ENCODE results near the gene CASQ1. TPM values are rescaled to one million over a fixed set of nuclear protein-coding genes. Genes with fewer than 3 reads are reported as not detected.

The CASQ1 gene
- polyA plus RNA-seq, 1 donor from 2014 or later: not detected

DNA sequence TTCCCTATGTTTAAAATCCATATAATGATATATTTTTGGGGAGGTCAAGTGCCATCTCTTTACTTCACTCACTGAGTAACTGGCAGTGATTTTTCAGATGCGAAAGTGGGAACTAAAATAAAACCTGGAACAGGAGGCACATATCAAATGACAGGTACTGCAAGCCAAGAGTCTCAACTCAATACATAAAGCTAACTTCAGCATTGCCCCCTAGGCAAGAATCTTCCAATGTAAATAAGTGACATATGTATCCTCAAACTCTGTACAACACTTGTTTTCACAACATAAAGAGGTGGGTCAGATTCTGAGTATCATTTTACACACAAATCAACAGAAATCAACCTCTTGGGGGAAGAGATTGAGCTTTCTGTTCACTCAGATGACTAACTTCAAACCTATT lies 53.8 kb downstream of the CASQ1 start:
- no peaks in the 10 kb centered on the region for H3F3A ChIP-seq (ENCODE audit: insufficient read depth, low read length, poor library complexity, severe bottlenecking)
- H2AFZ ChIP-seq (ENCODE audit: low read depth, low read length): no peak overlapping the region
- H3K9ac ChIP-seq (ENCODE audit: low read length): no peak overlapping the region
- no peak overlapping the region for H3K4me3 ChIP-seq (ENCODE audit: low read length)
- H3K79me2 ChIP-seq (replicated peaks; ENCODE audit: insufficient read depth, low read length): peaks cover 18% of the 10 kb centered on the region
- no peaks in the 10 kb centered on the region for H3K9me2 ChIP-seq (ENCODE audit: insufficient read depth, low read length)
- no peak for TF ChIP-seq EP300 (conservative IDR thresholded peaks at IDR 0.05; ENCODE audit: poor library complexity, severe bottlenecking)
- no peak for TF ChIP-seq EZH2 (IDR thresholded peaks at IDR 0.05; ENCODE audit: borderline replicate concordance, insufficient read depth, low read length, poor library complexity, severe bottlenecking)
- no peak for TF ChIP-seq POLR2AphosphoS5 (IDR thresholded peaks at IDR 0.05)
- no peak for TF ChIP-seq MXI1 (conservative IDR thresholded peaks at IDR 0.05; ENCODE audit: poor library complexity, severe bottlenecking)
- TF ChIP-seq RAD21 (conservative IDR thresholded peaks at IDR 0.05): no peak
- no peak for TF ChIP-seq SMC3 (conservative IDR thresholded peaks at IDR 0.05; ENCODE audit: poor library complexity)
- no peak for TF ChIP-seq TAF1 (IDR thresholded peaks at IDR 0.05; ENCODE audit: low read depth)
- TF ChIP-seq, protein P1, sequence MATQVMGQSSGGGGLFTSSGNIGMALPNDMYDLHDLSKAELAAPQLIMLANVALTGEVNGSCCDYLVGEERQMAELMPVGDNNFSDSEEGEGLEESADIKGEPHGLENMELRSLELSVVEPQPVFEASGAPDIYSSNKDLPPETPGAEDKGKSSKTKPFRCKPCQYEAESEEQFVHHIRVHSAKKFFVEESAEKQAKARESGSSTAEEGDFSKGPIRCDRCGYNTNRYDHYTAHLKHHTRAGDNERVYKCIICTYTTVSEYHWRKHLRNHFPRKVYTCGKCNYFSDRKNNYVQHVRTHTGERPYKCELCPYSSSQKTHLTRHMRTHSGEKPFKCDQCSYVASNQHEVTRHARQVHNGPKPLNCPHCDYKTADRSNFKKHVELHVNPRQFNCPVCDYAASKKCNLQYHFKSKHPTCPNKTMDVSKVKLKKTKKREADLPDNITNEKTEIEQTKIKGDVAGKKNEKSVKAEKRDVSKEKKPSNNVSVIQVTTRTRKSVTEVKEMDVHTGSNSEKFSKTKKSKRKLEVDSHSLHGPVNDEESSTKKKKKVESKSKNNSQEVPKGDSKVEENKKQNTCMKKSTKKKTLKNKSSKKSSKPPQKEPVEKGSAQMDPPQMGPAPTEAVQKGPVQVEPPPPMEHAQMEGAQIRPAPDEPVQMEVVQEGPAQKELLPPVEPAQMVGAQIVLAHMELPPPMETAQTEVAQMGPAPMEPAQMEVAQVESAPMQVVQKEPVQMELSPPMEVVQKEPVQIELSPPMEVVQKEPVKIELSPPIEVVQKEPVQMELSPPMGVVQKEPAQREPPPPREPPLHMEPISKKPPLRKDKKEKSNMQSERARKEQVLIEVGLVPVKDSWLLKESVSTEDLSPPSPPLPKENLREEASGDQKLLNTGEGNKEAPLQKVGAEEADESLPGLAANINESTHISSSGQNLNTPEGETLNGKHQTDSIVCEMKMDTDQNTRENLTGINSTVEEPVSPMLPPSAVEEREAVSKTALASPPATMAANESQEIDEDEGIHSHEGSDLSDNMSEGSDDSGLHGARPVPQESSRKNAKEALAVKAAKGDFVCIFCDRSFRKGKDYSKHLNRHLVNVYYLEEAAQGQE (IDR thresholded peaks at IDR 0.05; ENCODE audit: borderline replicate concordance): no peak
- TF ChIP-seq, protein P2, sequence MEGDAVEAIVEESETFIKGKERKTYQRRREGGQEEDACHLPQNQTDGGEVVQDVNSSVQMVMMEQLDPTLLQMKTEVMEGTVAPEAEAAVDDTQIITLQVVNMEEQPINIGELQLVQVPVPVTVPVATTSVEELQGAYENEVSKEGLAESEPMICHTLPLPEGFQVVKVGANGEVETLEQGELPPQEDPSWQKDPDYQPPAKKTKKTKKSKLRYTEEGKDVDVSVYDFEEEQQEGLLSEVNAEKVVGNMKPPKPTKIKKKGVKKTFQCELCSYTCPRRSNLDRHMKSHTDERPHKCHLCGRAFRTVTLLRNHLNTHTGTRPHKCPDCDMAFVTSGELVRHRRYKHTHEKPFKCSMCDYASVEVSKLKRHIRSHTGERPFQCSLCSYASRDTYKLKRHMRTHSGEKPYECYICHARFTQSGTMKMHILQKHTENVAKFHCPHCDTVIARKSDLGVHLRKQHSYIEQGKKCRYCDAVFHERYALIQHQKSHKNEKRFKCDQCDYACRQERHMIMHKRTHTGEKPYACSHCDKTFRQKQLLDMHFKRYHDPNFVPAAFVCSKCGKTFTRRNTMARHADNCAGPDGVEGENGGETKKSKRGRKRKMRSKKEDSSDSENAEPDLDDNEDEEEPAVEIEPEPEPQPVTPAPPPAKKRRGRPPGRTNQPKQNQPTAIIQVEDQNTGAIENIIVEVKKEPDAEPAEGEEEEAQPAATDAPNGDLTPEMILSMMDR (IDR thresholded peaks at IDR 0.05; ENCODE audit: poor library complexity, severe bottlenecking): no peak
- H4K20me1 ChIP-seq (ENCODE audit: insufficient read depth): no peaks in the 10 kb centered on the region
- no peak overlapping the region for H3K27ac ChIP-seq (ENCODE audit: low read length)
- no peaks in the 10 kb centered on the region for H3K27me3 ChIP-seq (ENCODE audit: insufficient read depth, low read depth, low read length)
- H3K4me2 ChIP-seq (ENCODE audit: low read length): no peak overlapping the region
- no peaks in the 10 kb centered on the region for H3K9me3 ChIP-seq (ENCODE audit: low read length)
- peaks cover 5% of the 10 kb centered on the region for H3K36me3 ChIP-seq (ENCODE audit: insufficient read depth, low read length)

DNA sequence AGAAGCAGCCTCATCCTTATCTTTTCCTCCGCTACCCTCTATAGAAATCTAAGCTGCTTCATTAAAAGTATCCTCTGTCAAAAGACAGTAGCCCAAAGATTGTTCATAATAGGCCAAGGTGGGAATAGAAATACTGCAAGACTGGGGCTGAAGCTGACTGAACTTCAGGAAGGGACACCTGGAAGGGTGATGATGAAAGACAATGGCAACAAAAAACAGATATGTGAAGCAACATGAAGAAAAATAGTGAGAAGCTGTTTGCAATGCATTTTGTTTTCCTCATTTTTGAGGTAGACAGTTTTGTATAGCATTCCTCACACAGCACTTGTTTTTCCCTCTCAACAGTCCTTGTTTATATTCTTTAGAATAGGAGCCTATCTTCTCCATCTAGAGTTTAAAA lies 55.1 kb downstream of the CASQ1 start:
- Histone ChIP-seq H3K9ac (ENCODE audit: low read length) (no peak overlapping the region), H3K27me3 (ENCODE audit: insufficient read depth, low read depth, low read length) (no peaks in the 10 kb centered on the region), H4K20me1 (ENCODE audit: insufficient read depth) (no peaks in the 10 kb centered on the region), H3K9me3 (ENCODE audit: low read length) (no peaks in the 10 kb centered on the region), H3K4me2 (ENCODE audit: low read length) (no peak overlapping the region), H3K79me2 (replicated peaks; ENCODE audit: insufficient read depth, low read length) (peaks cover 18% of the 10 kb centered on the region), H2AFZ (ENCODE audit: low read depth, low read length) (no peak overlapping the region), H3K27ac (ENCODE audit: low read length) (no peak overlapping the region), H3K36me3 (ENCODE audit: insufficient read depth, low read length) (no peaks in the 10 kb centered on the region), H3F3A (ENCODE audit: insufficient read depth, low read length, poor library complexity, severe bottlenecking) (no peaks in the 10 kb centered on the region), H3K4me3 (ENCODE audit: low read length) (no peak overlapping the region), H3K9me2 (ENCODE audit: insufficient read depth, low read length) (no peaks in the 10 kb centered on the region)
- no peak for TF ChIP-seq EZH2 (IDR thresholded peaks at IDR 0.05; ENCODE audit: borderline replicate concordance, insufficient read depth, low read length, poor library complexity, severe bottlenecking)
- no peak for TF ChIP-seq MXI1 (conservative IDR thresholded peaks at IDR 0.05; ENCODE audit: poor library complexity, severe bottlenecking)
- no peak for TF ChIP-seq TAF1 (IDR thresholded peaks at IDR 0.05; ENCODE audit: low read depth)
- TF ChIP-seq, protein P2 (IDR thresholded peaks at IDR 0.05; ENCODE audit: poor library complexity, severe bottlenecking): no peak
- TF ChIP-seq SMC3 (conservative IDR thresholded peaks at IDR 0.05; ENCODE audit: poor library complexity): no peak
- no peak for TF ChIP-seq RAD21 (conservative IDR thresholded peaks at IDR 0.05)
- TF ChIP-seq, protein P1 (IDR thresholded peaks at IDR 0.05; ENCODE audit: borderline replicate concordance): no peak
- no peak for TF ChIP-seq POLR2AphosphoS5 (IDR thresholded peaks at IDR 0.05)
- no peak for TF ChIP-seq EP300 (conservative IDR thresholded peaks at IDR 0.05; ENCODE audit: poor library complexity, severe bottlenecking)
